Upper lobe of left lung (tissue), 6 donors: Measurements from ENCODE around the gene ETV7. TPM values are rescaled to one million over a fixed set of nuclear protein-coding genes. Genes with fewer than 3 reads are reported as not detected.
"Not testable (repeated sequence)": the region's sequence is repeated elsewhere in the genome, so short reads cannot be mapped to it uniquely, and the experiment has no call there.

ENCODE experiments used
- ATAC-seq, 2 donors: fragments of 200-7000 bp; cut with Tn5 transposase; one replicate each; pipeline ENCODE4 v1.9.1; 2022; ENCODE audit warnings: mild to moderate bottlenecking in 2 of 2, moderate library complexity in 2 of 2; ENCODE audit not compliant: low FRiP score in 2 of 2
- DNase-seq, 2 donors: peaks; one replicate each; pipeline ENCODE4 v3.0.0-alpha.2; 2019 to 2020
- H3K27ac ChIP-seq, 4 donors: fragments of 200-600 bp; sonication (generic); one replicate each; pipeline ENCODE4 v1.5.1; 2016 to 2019
- H3K27me3 ChIP-seq, 4 donors: fragments of 200-600 bp; sonication (generic); one replicate each; pipeline ENCODE4 v1.5.1; 2017 to 2019
- H3K36me3 ChIP-seq, 4 donors: fragments of 200-600 bp; sonication (generic); one replicate each; pipeline ENCODE4 v1.5.1; 2016 to 2019
- H3K4me1 ChIP-seq, 4 donors: fragments of 200-600 bp; sonication (generic); one replicate each; pipeline ENCODE4 v1.5.1; 2018 to 2019
- H3K4me3 ChIP-seq, 4 donors: fragments of 200-600 bp; sonication (generic); one replicate each; pipeline ENCODE4 v1.5.1; 2017 to 2019; ENCODE audit warnings: mild to moderate bottlenecking in 2 of 4, moderate library complexity in 1 of 4
- H3K9me3 ChIP-seq, 4 donors: fragments of 200-600 bp; sonication (generic); one replicate each; pipeline ENCODE4 v1.5.1; 2018 to 2019
- CTCF ChIP-seq, 6 experiments: fragments of 450-650 bp in 4 of 6; fragments of 200-600 bp in 2 of 6; sonication (generic) in 2 of 6; IDR thresholded peaks; one replicate each; pipeline ENCODE4 v1.5.1; 2016 to 2019; ENCODE audit warnings: antibody characterized with exemption in 6 of 6
- EP300 ChIP-seq, 4 donors: sonication (generic); formaldehyde crosslinking; IDR thresholded peaks; one replicate each; pipeline ENCODE4 v1.5.1; 2017; ENCODE audit warnings: antibody characterized with exemption in 4 of 4, control low read depth in 2 of 4
- POLR2A ChIP-seq, 4 donors: fragments of 450-650 bp; IDR thresholded peaks; one replicate each; pipeline ENCODE4 v1.5.1; 2016 to 2017; ENCODE audit warnings: antibody characterized with exemption in 4 of 4, mild to moderate bottlenecking in 2 of 4
- POLR2AphosphoS5 ChIP-seq, 2 donors: sonication (generic); formaldehyde crosslinking; IDR thresholded peaks; one replicate each; pipeline ENCODE4 v1.5.1; 2017; ENCODE audit warnings: antibody characterized with exemption in 2 of 2
- WGBS, 2 donors: methylation state at CpG; one replicate each; pipeline ENCODE4 v1.1.5; 2017 to 2018; 5-methylcytosine and 5-hydroxymethylcytosine counted together
- total RNA-seq, 6 donors: library from RNA; depleted of rRNA in 4 of 6; stranded (reverse); fragments of >200 nt in 4 of 6; gene quantifications; one replicate each; pipeline versions ENCODE4 v1.1.0 to v1.2.1, GENCODE V29; 2016 to 2021
- donor health status: DM: no; HTN: no; CAD: no; lungs with moderate emphysema.
- donor health status: DM: no; HTN: yes; CAD: no; lungs with severe emphysema.

The ETV7 gene
- total RNA-seq, 6 donors from 2014 or later = 2.0 to 10.5 (median 4.2) TPM

- Histone ChIP-seq H3K36me3 (no peaks in the 10 kb centered on the region), H3K27ac (no peak overlapping the region), H3K9me3 (peaks cover 0 to 4% (median 0%) of the 10 kb centered on the region in 4 donors), H3K27me3 (no peaks in the 10 kb centered on the region), H3K4me3 (no peak overlapping the region), H3K4me1 (no peaks in the 10 kb centered on the region)
- DNase-seq (no peak), ATAC-seq (no peak)
- TF ChIP-seq CTCF (IDR thresholded peaks at IDR 0.05) (no peak), EP300 (IDR thresholded peaks at IDR 0.05) (no peak), POLR2AphosphoS5 (IDR thresholded peaks at IDR 0.05) (no peak), POLR2A (IDR thresholded peaks at IDR 0.05) (no peak)
- 90 to 91% methylated on average over 4 of the region's 4 CpGs for WGBS, 2 donors
These were observed 26.3 kb upstream of the ETV7 start for GRCh38 chr6:36413489-36414480.

DNA sequence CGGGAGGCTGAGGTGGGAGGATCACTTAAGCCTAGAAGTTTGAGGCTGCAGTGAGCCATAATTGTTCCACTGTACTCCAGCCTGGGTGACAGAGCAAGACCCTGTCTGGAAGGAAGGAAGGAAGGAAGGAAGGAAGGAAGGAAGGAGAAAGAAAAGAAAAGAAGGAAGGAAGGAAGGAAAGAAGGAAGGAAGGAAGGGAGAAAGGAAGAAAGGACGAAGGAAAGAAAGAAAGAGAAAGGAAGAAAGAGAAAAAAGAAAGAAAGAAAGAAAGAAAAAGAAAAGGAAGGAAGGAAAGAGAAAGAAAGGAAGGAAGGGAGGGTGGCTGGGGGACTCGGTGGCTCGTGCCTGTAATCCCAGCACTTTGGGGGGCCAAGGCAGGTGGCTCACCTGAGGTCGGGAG lies 22.2 kb upstream of the ETV7 start:
- H3K27me3 ChIP-seq, H3K9me3 ChIP-seq, H3K27ac ChIP-seq, DNase-seq, H3K4me3 ChIP-seq, H3K36me3 ChIP-seq, H3K4me1 ChIP-seq, ATAC-seq: not testable (repeated sequence)
- WGBS, 2 donors = 62 to 69% methylated on average over 5 of the region's 5 CpGs

GRCh38 chr6:36404164-36404563 lies 16.7 kb upstream of the ETV7 start:
- Histone ChIP-seq H3K4me3 (no peak overlapping the region), H3K36me3 (no peaks in the 10 kb centered on the region), H3K4me1 (no peaks in the 10 kb centered on the region), H3K27me3 (no peaks in the 10 kb centered on the region), H3K9me3 (no peaks in the 10 kb centered on the region), H3K27ac (no peak overlapping the region)
- TF ChIP-seq CTCF (IDR thresholded peaks at IDR 0.05) = no peak
- TF ChIP-seq POLR2AphosphoS5 (IDR thresholded peaks at IDR 0.05) = no peak
- TF ChIP-seq POLR2A (IDR thresholded peaks at IDR 0.05) = no peak
- TF ChIP-seq EP300 (IDR thresholded peaks at IDR 0.05) = no peak
- 90% methylated on average over 4 of the region's 4 CpGs for WGBS, 2 donors
- no peak for DNase-seq
- no peak for ATAC-seq

GRCh38 chr6:36402481-36402880 lies 15.0 kb upstream of the ETV7 start:
- H3K9me3 ChIP-seq = no peaks in the 10 kb centered on the region
- H3K27ac ChIP-seq = no peak overlapping the region
- no peak overlapping the region for H3K4me3 ChIP-seq
- H3K36me3 ChIP-seq = no peaks in the 10 kb centered on the region
- DNase-seq = no peak
- 76 to 78% methylated on average over 3 of the region's 3 CpGs for WGBS, 2 donors
- no peaks in the 10 kb centered on the region for H3K27me3 ChIP-seq
- H3K4me1 ChIP-seq = no peaks in the 10 kb centered on the region
- TF ChIP-seq POLR2AphosphoS5 (IDR thresholded peaks at IDR 0.05) (no peak), EP300 (IDR thresholded peaks at IDR 0.05) (no peak), POLR2A (IDR thresholded peaks at IDR 0.05) (no peak), CTCF (IDR thresholded peaks at IDR 0.05) (no peak)
- ATAC-seq = no peak

GRCh38 chr6:36399970-36400369 lies 12.5 kb upstream of the ETV7 start:
- DNase-seq = no peak
- Histone ChIP-seq H3K9me3 (no peaks in the 10 kb centered on the region), H3K27me3 (no peaks in the 10 kb centered on the region), H3K4me3 (no peak overlapping the region), H3K4me1 (no peaks in the 10 kb centered on the region), H3K27ac (no peak overlapping the region), H3K36me3 (no peaks in the 10 kb centered on the region)
- ATAC-seq = no peak
- WGBS, 2 donors = 78 to 86% methylated on average over 1 of the region's 1 CpG
- TF ChIP-seq POLR2AphosphoS5 (IDR thresholded peaks at IDR 0.05) (no peak), CTCF (IDR thresholded peaks at IDR 0.05) (no peak), POLR2A (IDR thresholded peaks at IDR 0.05) (no peak), EP300 (IDR thresholded peaks at IDR 0.05) (no peak)
